Hypothalamus (tissue), 51 donors: ENCODE measurements around the gene MPDU1.
A peak's percentile ranks its signal among the peaks of the same experiment; 100 is the strongest.

Source experiments
- DNase-seq, 51 donors: peaks; one replicate each; lab custom pipeline; 2025; lab: John Stamatoyannopoulos, UW

Gene MPDU1

DNA sequence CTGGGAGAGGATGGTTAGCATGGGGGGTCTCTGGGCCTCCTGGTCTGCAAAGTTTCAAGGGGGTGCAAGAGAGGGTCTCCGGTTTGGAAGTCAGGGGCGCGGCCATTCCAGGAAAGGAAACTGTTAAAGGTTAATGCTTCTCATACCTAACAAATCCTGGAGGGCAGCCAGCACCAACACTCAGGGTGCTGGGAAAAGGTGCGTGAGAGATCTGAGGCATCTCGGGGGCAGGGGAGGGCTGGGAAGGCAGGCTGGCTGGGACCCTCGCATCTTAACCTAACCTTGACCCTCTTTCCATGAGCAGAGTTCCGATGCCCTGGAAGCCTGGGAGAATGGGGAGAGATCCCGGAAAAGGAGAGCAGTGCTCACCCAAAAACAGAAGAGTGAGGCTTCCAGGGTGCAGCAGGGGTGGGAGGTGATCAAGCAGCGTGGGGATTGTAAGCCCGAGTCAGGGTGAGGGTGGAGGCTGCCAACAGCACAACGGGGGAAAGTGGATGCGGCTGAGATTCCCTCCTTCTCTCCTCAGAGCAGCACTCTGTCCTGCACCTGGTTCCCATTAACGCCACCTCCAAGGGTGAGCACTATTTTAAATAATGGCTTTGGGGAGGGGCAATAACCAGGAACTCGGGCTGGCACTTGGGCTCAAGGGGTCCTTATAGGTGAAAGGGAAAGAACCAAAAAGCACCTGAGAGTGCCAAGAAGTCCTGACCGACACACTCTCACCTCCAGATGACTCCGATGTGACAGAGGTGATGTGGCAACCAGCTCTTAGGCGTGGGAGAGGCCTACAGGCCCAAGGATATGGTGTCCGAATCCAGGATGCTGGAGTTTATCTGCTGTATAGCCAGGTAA lies 24.1 kb upstream of the MPDU1 start:
- peak in 1 of 51 donors; percentile 24 for DNase-seq

DNA sequence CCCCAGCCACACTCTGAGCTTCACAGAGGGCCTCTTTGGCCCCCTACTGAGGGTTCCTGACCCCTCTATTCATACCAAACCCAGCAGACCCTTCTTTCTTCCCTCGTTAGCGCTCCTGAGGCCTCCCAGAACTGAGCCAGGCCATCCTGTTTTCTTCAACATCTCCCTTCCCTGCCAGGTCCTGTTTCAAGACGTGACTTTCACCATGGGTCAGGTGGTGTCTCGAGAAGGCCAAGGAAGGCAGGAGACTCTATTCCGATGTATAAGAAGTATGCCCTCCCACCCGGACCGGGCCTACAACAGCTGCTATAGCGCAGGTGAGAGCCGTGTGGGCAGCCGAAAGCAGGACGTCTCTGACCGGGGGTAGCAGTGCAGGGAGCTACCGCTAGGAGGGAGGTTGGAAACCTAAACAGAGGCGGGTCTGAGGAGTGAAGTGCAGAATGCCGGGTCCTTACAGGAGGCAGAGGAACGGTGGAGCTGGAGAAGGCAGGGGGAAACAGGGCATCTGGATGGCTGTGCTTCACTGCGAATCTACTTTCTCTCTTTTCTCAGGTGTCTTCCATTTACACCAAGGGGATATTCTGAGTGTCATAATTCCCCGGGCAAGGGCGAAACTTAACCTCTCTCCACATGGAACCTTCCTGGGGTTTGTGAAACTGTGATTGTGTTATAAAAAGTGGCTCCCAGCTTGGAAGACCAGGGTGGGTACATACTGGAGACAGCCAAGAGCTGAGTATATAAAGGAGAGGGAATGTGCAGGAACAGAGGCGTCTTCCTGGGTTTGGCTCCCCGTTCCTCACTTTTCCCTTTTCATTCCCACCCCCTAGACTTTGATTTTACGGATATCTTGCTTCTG lies 23.3 kb upstream of the MPDU1 start:
- DNase-seq = peak in 10 of 51 donors; percentile 9 to 68 (median 28)

DNA sequence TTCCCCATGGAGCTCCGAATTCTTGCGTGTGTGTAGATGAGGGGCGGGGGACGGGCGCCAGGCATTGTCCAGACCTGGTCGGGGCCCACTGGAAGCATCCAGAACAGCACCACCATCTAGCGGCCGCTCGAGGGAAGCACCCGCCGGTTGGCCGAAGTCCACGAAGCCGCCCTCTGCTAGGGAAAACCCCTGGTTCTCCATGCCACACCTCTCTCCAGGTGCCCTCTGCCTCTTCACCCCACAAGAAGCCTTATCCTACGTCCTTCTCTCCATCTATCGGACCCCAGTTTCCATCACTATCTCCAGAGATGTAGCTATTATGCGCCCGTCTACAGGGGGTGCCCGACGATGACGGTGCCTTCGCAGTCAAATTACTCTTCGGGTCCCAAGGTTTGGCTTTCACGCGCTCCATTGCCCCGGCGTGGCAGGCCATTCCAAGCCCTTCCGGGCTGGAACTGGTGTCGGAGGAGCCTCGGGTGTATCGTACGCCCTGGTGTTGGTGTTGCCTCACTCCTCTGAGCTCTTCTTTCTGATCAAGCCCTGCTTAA lies 22.6 kb upstream of the MPDU1 start:
- peak in 46 of 51 donors; percentile 34 to 90 (median 78) for DNase-seq

DNA sequence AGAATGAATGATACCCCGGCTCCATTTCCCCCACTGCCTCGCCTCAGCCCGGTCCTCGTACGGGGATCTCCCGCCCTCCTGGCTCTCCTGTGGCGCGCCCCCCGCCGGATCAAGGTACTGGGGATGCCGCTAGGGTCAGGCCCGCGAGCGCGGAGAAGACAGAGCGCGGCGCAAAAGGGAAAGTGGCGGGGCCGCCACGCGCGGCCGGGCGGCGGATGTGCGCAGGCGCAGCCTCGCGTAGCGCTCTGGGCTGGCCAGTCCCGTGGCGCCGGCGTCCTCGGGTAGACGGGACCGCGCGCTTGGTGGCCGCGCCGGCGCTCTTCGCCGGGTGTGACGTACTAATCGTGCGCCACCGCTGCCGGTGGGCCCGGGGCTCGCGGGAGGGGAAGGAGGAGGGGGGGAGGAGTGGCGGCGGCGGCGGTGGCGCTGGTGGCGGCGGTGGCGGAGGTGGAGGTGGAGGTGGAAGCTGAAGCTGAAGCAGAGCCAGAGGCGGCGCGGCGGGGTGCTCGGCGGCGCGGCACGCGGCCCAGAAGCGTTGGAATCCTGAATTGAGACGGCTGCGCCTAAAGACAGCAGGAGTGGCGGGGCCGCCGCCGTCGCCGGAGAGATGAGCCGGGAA lies 22.0 kb upstream of the MPDU1 start, which contains the start of gene SENP3:
Gene SENP3, plus strand, starts transcription at position 331 of the 619 bp plus-strand sequence. CDS start 1,158 bp downstream, outside the sequence.
- DNase-seq = peak in 49 of 51 donors; percentile 53 to 93 (median 83)

DNA sequence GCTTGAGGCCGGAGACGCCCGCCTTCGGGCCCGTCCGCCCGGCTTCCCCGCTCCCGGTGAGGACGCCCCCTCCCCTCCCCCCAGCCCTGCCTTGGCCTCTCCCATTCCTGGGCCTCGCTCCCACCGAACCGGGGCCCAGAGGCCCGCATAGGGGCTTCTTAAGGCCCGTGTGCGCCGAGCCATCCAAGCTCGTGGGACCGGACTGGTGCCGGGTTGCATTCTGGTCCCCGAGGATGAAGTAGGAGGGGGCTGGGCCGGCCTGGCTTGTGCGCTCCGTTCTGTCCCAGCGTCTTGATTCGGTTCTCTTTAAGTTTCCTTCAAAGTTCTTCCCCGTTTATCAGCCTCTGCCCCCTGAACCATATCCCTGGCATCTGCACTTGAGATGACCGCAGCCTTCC lies 21.4 kb upstream of the MPDU1 start:
- no peak for DNase-seq

DNA sequence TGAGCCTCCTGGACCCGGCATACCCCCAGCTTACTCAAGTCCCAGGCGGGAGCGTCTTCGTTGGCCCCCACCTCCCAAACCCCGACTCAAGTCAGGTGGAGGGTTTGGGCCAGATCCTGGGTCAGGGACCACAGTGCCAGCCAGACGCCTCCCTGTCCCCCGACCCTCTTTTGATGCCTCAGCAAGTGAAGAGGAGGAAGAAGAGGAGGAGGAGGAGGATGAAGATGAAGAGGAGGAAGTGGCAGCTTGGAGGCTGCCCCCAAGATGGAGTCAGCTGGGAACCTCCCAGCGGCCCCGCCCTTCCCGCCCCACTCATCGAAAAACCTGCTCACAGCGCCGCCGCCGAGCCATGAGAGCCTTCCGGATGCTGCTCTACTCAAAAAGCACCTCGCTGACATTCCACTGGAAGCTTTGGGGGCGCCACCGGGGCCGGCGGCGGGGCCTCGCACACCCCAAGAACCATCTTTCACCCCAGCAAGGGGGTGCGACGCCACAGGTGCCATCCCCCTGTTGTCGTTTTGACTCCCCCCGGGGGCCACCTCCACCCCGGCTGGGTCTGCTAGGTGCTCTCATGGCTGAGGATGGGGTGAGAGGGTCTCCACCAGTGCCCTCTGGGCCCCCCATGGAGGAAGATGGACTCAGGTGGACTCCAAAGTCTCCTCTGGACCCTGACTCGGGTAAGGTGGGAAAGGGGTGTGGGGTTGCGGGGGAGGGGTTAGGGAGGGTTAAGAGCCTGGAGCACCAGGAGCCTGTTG lies 20.4 kb upstream of the MPDU1 start:
- no peak for DNase-seq

DNA sequence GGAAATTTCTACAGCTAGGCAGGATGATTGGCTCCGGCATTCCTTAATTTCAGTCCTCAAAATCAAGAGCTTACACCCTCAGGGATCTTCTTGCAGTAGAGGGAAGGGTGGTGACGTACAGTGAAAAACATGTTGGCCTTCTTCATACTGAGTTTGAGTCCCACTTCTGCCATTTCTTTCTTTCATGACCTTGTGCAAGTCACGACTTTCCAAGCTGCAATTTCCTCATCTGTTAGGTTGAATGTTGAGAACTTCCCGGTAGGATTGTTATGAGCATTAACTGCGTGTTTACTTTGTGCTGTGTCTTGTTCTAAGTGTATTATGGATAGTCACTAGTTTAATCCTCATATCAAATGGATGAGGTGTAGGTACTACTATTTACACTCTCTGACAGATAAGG lies 14.1 kb upstream of the MPDU1 start:
- DNase-seq = no peak

DNA sequence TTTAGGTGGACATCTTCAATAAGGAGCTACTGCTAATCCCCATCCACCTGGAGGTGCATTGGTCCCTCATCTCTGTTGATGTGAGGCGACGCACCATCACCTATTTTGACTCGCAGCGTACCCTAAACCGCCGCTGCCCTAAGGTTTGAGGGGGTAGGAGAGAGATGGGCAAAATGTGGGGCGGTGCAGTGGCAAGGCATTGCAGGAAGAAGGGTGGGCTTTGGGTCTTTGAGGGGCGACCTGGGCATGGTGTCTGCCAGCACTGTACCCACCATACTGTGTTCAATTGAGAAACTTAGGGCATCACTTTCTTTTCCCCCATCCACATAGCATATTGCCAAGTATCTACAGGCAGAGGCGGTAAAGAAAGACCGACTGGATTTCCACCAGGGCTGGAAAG lies 13.3 kb upstream of the MPDU1 start:
- DNase-seq = no peak

DNA sequence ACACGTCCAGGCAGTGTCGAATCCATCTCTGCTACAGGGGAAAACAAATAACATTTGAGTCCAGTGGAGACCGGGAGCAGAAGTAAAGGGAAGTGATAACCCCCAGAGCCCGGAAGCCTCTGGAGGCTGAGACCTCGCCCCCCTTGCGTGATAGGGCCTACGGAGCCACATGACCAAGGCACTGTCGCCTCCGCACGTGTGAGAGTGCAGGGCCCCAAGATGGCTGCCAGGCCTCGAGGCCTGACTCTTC lies 11.4 kb upstream of the MPDU1 start:
- no peak for DNase-seq

DNA sequence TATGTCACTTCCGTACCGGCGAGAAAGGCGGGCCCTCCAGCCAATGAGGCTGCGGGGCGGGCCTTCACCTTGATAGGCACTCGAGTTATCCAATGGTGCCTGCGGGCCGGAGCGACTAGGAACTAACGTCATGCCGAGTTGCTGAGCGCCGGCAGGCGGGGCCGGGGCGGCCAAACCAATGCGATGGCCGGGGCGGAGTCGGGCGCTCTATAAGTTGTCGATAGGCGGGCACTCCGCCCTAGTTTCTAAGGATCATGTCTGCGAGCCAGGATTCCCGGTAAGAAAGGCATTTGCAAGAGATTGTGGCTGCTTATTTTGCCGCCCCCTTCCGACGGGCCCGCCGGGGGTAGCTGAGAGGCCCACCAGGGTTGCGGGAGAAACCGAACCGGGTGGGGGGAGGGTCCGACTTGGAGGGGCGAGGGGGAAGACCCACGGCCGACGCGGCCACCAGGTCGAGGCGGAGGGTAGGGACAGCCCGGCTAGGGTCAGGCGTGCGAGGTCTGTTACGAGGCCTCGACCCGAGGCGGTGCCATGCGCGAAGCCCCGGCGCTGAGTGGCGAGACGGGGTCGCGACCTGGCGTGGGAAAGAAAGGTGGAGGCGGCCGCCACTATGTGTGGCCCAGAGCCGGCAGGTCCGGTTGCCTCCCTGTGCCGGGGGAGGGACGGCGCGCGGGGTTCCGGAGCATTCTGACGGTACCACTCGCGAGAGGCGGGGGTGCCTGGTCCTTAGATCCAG lies 10.9 kb upstream of the MPDU1 start:
- DNase-seq = peak; percentile 83 to 100 (median 99)

DNA sequence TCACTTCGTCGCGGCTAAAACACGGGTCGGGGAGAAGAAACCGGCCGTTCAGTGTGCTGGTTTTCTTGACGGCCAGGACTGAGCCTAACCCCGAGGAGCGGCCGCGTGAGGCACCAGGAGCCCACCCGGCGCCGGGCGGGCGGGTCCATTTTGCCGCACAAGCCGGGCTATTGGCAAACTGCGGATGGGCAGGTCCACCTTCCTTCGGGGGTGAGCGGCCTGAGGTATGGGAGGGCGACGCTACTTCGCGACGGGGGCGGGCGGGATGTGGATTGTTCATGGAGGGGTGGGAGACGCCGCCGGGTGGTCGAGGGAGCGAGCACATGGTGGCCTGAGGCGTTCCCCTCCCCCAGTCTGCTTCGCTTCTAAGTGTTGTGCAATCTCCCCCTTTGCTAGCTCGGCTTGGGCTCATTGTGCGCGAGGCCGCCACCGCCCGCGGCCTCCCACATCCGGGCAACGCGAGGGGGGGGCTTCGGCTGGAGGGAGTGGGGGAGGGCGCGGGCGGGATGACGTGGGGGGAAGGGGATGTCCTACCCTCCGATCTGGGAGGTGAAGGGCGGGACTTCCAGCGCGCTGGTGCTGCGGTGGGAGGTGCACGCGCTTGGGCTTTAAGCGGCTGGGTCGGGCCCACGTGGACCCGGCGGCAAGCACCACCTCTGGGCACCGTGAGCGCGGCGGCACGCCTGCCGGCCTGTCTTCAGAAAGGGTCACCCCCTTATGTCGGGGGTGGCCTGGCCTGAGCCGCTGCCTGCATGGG lies 10.2 kb upstream of the MPDU1 start:
- peak in 48 of 51 donors; percentile 52 to 93 (median 82) for DNase-seq

DNA sequence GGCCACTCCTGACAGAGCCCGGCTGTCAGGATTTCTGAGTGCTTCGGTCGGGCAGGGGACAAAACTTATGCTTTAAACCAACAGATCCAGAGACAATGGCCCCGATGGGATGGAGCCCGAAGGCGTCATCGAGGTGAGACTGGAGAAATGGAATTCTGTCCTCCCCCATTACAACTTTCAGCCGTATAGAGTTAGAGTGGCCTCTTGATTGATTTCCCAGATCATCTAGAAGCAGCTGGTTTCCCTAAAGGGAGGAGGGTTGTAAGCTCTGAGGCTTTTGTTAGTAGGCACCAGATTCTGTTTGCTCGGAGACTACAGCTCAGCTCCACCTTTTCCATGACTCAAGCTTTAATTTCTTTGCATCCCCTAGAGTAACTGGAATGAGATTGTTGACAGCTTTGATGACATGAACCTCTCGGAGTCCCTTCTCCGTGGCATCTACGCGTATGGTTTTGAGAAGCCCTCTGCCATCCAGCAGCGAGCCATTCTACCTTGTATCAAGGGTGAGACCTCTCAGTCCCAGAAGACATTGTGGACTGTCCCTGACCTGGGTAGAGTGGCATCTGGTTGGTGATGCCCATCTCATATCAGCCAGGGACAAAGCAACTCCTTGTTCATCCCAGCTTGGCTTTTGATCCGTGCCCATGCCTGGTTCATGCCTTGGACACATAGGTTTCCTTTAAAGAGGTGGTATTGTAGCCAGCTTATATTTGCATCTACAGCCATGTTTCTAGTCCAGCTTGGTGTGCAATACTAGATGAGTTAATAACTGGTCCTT lies 9.3 kb upstream of the MPDU1 start:
- no peak for DNase-seq

DNA sequence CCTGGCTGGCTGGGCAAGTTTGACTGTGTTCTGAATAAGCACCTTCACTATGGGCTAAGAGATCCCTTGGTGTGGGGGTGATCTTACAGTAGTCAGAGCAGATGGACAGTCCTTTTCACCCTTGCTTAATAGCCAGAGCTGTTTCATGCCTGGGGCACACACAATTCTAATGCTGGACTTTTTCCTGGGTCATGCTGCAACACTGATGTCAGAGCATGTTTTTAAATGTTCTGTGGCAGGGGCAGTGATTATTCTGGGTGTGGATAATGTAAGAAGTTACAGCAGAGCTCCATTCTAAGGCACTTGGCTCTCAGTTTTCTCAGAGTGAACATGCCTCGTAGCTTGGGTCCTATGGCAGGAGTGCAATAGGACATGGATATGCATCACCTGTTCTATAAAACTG lies 8.2 kb upstream of the MPDU1 start:
- DNase-seq = no peak

DNA sequence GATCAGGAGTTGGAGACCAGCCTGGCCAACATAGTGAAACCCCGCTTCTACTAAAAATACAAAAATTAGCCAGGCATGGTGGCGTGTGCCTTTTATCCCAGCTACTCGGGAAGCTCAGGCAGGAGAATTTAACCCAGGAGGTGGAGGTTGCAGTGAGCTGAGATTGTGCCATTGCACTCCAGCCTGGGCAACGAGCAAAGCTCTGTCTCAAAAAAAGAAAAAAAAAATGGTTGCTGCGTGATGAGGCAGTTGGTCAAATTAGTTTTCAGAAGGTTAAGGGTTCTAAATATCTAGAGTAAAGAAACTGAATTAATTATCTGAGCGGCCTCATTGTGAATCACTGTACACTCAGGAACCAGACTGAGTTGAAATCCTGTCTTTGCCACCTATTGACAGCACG lies 7.7 kb upstream of the MPDU1 start:
- no peak for DNase-seq

DNA sequence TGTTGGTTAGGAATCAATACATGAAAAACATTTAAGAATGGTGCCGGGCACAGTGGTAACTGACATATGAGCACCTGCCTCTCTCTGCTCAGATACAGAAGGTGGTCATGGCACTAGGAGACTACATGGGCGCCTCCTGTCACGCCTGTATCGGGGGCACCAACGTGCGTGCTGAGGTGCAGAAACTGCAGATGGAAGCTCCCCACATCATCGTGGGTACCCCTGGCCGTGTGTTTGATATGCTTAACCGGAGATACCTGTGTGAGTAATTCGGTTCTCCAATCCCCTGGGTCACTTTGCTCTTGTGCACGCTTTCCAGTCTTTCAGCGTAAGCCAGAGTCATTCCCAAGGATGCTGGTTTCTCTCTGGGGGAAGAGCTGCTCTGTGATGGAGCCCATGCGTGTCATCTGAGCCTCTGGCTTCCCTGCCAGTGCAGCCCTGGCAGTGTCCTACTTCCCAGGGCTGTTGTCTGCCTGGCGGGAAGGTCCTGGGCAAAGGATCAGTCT lies 7.2 kb upstream of the MPDU1 start:
- DNase-seq = peak in 1 of 51 donors; percentile 12

DNA sequence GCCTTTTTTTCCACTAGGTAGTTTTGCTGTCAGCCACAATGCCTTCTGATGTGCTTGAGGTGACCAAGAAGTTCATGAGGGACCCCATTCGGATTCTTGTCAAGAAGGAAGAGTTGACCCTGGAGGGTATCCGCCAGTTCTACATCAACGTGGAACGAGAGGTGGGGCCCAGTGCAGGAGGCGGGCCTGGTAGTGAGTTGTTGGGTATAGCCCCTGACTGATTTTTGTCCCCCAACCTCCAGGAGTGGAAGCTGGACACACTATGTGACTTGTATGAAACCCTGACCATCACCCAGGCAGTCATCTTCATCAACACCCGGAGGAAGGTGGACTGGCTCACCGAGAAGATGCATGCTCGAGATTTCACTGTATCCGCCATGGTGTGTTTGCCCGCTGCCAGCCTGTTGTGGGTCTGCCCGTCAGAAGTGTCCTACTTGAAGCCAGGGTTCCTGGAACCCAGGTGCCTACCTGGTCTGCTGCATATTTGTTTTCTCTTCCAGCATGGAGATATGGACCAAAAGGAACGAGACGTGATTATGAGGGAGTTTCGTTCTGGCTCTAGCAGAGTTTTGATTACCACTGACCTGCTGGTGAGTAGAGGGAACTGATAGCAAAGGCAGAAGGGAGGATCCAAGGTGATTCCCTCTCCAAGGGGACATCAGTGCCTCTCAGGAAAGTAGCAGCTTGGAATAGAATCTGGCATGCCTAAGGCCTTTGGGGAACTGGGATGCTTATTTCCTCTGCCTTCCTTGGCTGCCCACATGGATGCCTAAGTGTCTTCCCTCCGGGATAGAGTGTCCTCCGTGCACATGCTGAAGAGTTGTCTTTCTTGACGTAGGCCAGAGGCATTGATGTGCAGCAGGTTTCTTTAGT lies 6.1 kb upstream of the MPDU1 start:
- no peak for DNase-seq
